HK-2 (cell line): Measurements from ENCODE around the gene FRMD8.
"Not testable (repeated sequence)": the region's sequence is repeated elsewhere in the genome, so short reads cannot be mapped to it uniquely, and the experiment has no call there.

Source experiments
- DNase-seq: peaks from one replicate; pipeline ENCODE4 v3.0.0-alpha.2; 2018; ENCODE audit not compliant: unreplicated experiment

Gene FRMD8

DNA sequence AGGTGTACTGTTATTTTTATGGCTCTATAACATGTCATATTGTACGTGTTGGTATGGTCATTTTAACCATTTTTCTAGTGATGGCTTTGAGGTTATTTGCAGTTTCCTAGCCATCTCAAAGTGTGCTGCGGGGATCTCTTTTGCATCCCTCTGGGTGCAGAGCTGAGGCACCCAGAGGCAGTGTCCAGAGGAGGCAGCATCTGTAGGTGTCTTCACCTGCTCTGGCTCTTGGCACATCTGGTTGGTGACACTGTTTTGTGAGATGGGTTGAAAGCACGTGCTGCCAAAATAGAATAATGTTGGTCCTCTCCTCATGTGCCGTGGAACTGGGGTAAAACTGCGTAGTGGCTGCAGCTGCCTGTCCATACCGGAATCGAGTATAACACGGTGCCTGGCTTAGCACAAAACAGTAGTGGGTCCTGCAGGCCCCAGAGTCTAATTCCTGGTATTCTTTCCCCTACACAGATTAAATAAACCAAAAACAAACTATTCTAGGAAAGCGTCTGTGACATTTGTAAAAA, 49.0 kb downstream of the FRMD8 start:
- no peak for DNase-seq

DNA sequence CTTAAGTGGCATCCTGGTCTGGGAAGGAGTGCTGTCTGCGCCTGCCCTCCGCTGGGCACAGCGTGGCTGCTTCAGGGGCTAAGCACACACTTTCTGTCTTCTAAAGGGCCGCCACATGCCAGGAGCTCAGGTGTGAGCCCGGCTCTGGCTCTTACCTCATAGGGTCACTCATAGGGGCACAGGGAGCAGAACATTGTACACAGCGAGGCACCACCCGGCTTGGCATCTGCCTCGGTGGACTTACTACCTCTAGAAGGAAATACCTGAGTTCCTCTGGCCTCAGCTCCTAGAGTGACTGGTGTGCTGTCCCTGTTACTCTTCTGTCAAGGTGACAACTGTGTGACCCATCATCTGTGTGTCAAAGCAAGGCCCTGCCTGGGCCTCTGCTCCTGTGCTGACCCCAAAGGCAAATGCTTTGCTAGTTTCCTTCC, 49.6 kb downstream of the FRMD8 start:
- no peak for DNase-seq

DNA sequence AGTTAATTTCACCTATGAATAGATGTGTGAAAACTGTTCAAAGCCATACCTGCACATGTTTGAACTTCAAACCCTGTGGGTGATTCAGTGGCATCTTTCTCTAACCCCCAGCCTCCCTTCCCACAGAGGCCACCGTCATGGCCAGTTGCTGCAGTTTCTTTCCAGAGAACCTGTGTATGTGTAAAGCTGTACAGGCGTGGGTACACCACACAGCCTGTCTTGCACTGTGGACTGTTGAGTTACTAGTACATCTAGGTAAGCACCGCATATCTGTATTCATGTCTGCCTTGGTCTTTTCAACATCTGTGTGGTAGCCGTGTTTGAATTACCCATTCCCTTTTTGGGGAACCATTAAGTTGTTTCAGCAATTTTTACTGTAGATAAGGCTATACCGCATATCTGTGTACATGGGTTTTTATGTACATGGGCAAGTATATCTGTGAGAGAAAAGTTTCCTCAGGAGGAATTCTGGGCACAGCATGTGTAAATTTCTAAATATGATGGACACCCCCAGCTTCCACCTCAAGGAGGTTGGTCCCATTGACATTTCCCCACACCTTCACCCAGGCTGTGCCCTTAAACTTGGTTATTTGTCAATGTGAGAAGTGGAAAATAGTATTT, 50.1 kb downstream of the FRMD8 start:
- DNase-seq: no peak

DNA sequence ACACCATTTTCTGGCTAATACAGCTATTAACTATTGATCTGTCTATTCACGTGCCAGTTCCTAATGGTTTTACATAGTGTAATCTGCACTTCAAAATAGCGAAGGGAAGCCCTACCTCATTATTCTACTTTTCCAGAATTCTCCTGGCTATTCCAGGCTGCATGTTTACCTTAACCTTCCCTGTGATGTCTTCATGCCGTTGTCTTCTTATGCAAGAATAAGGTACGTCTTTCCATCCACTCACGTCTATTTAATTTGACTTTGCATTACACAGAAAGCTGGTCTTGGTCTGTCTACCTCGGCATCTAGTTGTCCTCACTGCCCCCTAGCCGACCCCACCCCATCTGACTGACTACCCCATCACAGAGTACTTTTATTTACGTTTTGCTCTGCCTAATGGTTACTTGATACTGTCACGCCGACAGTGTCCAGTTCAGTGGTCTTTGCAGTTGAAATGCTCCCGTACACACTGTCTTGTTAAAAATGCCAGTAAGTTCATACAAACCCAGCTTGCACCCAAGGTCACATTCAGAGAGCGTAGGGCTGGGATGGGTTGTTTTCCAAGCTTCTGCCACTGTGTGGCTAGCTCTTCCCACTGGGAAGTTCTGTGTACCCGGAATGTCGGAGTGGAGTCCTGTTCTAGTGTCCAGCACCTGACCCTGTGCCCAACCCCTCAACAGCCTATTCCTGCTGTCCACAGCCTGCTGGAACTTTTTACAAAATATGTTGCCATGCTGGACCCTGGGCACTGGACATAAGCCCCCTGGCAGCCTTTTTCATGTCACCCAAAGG, 51.2 kb downstream of the FRMD8 start:
- no peak for DNase-seq

DNA sequence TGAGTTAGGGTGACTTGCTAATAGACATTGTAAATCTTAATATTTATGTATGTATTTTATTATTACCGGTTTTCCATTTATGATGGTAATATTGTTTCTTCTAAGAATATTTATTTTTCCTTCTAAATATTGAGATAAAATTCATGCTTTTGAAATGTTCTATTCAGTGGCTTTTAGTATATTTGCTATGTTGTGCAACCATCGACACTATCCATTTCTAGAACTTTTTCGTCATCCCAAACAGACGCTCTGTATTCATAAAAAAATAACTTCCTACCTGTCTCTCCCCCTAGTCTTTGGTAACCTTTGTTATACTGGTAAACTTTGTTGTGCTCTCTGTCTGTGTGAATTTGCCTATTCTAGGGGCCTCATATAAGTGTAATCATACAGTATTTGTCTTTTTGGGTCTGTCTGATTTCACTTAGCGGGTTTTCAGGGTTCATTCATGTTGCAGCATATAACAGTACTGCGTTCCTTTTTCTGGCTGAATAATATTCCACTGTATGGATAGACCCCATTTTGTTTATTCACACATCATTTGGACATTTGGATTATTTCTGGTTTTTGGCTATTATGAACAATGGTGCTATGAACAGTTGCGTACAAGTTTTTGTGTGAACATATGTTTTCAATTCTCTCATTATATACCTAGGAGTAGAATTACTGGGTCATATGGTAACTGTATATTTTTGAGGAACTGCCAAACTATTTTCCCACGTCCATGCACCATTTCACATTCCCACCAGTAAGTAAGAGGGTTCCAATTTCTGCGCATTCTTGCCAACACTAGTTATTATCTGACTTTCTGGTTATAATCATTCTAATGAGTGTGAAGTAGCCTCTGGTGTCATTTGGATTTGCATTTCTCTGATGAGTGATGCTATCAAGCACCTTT, 52.1 kb downstream of the FRMD8 start:
- DNase-seq: no peak

DNA sequence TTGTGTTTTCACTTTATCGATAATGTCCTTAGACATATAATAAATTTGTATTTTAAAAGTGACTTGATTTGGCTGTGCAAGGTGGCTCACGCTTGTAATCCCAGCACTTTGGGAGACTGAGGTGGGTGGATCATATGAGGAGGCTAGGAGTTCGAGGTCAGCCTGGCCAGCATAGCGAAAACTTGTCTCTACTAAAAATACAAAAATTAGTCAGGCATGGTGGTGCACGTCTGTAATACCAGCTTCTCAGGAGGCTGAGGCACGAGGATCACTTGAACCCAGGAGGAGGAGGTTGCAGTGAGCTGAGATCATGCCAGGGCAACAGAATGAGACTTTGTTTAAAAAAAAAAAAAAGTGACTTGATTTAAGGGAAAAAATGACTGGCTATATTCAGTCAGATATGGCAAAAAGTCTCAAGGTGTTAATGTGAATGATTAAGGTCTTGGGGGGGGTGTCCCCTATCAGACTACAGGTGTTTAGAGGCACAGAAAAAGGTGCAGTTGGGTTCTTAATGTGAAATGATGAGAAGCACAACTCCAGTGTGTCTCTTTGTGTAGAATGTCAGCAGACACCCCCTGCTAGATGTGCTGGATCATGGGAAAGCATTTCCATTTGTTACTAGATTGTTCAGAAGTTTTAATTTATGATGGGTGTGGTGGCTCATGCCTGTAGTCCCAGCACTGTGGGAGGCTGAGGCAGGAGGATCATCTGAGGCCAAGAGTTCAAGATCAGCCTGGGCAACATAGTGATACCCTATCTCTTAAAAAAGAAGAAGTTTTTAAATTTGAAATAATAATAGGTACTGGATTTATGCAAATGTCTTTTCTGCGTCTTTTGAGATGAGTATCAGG, 53.1 kb downstream of the FRMD8 start:
- DNase-seq: no peak

DNA sequence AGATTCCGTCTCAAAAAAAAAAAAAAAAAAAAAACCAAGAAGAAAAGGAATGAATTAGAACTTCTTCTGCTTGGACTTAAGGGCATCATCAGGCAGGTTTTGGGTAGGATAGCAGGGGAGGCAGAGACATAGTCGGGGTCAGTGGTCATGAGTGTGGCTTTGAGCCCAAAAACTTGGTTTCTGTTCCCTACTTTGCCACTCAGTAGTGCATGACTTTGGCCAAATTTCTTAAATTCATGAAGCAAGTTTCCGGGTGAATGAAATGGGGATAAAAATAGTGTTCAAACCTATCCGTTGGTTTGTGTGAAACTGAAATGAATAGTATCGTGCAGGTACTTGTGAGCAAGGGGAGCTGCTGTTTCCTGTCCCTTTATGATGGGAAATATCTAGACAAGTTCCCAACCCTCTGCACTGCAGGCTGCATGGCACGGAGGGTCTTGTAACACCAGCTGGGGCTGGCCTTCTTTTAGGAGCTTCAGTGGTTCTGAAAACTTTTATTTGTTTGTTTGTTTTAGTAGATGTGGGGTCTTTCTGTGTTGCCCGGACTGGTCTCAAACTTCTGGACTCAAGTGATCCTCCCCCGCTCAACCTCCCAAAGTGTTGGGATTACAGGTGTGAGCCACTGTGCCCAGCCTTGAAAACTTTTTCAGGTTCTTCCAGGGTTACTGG, 54.5 kb downstream of the FRMD8 start:
- no peak for DNase-seq

DNA sequence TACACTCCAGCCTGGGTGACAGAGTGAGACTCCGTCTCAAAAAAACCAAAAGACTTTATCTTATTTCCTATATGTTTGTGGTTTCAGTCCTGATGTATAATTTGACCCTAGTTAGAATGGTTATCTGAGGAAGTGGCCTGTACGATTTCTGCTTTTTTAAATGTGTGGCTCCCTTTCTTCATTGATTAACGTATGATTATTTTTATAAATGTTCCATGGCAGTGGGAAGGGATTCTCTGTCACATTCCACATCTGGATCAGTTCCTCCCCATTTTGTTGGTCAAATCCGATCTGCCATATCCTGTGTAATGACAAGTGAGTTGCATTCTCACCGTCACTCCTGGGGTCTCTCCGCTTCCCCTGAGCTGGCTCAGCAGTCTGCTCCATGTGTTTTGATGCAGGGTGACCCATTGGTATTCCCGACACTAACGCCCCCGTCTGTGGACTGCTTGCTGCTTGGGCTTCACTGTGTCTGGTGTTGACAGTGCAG, 56.5 kb downstream of the FRMD8 start:
- no peak for DNase-seq

DNA sequence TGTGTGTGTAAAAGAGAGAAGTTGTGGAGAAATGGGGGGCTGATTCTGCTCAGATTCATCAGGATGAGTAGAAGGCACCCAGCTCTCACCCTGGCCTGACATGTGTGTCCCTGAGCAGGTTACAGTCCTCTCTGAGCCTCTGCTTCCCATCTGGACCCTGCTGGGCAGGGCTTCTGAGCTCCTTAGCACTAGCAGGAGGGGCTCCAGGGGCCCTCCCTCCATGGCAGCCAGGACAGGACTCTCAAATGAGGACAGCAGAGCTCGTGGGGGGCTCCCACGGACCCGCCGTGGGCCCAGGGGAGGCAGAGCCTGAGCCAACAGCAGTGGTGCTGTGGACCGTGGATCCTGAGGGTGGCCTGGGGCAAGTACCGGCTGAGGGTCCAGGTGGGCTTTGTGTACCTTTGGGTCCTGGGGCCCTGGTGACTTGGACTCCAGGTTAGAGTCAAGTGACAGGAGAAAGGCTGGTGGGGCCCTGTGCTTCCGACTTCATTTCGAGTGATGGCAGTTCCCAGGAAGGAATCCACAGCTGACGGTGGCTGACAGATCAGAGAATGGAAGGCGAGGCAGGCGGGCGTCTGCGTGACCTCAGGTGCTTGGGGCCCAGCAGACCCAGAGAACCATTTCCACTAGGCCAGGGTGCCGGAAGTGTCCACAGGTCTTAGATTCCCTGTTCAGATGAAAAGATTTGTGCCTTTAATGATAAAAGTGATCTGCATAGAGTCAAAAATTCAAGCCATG, 58.0 kb downstream of the FRMD8 start:
- no peak for DNase-seq

DNA sequence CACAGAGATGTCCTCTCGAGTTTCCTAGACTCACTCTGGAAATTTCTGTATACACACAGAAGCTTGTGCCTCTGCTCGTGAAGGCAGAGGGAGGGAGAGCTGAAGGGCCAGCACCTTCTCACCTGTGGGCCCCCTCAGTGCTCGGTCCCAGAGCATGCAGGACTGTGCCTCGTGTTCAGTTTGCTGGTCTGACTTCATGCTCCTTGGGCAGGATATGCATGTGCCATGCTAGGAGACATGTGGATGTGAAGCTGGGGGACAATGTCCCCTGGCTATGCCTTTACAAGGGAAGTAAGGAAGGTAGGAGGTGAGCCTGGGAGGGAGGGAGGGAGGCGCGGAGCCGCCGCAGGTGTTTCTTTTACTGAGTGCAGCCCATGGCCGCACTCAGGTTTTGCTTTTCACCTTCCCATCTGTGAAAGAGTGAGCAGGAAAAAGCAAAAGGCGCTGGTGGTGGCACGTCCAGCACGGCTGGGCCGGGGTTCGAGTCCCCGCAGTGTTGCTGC, 58.7 kb downstream of the FRMD8 start:
- no peak for DNase-seq

DNA sequence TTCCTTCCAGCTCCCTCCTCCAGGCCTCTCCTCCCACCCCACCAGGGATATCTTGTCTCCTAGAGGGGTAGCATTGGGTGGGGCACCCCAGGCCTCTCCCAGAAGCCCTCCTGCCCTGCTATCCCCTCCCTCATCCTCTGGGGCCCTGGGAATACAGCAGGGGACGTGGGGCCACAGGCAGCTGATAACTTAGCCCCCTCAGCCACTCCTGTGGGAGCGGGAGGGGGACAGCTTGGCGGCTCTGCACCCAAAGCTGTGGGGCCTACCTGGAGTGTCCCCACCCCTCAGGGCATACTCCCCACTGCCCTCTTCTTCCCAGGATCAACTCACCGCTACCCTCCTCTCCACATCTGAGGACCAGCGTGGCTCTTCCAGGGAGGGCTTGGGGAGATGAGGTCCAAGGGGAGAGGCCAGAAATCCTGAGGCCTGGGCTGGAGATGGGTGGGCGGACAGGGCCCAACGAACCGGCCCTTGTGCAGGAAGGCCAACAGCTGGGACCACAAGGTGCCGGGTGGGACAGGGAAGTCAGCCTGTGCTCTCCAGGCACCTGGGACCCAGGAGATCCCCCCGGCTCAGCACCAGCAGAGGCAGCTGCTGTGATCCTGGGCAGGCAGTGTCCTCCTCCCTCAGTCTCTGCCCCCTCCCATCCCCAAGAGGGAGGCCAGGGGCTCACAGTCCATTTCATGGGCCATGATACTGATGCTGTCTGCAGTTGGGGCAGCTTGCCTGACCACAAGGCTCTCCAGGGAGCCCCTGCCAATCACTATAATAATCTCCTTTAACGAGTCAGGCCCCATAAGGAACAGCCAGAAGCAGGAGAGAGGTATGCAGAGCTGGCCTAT, 59.4 kb downstream of the FRMD8 start:
- no peak for DNase-seq

DNA sequence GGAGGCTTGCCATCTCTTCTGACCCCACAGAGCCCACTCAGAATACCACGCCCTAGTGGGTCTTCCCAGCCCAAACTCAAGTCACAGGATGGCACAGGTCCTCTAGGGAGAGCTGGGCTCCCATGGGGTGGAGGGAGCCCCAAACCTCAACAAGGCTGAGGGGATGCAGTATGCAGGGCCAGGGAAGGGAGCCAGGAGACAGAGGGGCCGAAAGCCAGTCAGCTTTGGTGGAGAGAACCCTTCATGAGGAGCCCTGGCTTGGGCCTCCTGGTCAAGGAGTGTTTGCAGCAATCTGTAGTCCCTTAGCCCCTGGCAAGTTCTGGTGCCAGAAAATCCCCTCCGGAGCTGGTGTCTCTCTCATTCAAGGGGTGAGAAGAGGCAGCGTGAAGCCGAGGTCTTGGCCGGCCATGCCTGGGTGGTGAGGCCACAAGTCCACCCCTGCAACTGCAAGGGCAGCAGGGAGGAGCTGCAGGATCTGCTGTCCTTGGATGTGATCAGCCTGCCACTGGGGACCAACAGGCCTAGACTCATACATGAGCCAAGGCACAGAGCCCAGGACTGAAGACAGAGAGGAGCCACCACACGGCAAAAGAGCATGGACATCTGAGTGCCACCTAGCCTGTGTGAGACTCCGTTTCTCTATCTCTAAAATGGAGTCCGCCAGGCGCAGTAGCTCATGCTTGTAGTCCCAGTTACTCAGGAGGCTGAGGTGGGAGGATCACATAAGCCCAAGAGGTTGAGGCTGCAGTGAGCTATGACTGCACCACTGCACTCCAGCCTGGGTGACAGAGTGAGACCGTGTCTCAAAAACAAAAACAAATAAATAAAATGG, 60.2 kb downstream of the FRMD8 start:
- no peak for DNase-seq

DNA sequence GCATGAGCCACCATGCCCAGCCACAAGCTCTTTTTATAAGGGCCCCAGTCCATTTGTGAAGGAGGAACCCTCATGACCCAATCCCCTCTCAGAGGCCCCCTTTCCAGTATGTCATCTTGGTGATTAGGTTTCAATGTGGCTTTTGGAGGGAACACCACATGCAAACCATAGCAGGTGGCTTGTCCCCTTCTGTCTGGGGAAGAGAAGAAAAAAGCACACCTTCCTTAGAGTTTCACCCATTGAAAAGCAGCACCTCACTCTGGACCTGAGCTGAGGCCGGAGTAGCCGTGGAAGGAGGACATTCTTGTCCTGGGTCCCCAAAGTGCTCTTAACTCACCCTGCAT, 61.6 kb downstream of the FRMD8 start:
- DNase-seq: no peak

DNA sequence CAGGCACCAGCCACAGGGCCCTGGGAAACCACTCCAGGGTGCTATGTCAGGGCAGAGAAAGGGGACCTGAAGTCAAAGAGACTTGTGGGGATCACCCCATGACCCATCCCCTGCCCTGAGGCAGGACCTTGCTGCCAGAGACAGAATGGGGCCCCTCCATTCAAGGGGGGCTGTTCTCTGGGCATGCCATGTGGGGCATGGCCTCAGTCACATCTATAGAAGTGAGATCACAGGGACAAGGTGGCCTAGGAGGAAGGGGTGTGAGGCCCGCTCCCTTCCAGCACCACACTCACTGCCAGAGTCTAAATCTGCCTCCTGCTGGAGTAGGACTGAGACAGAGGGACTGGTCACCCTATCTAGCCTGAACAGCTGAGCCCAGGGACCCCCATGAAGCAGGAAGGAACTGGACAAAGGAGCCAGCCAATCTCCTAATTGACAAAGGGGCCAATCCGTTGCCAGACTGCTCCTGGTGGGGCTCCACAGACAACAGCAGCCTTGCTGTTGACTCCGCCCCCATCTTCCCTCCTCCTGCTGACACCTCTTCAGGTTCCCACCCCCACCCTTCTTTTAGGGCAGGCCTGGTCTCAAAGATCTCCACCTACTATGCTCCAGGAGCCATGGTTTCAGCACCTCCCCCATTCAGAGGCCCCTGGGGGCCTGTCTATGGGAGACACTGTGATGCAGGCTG, 62.1 kb downstream of the FRMD8 start:
- no peak for DNase-seq

DNA sequence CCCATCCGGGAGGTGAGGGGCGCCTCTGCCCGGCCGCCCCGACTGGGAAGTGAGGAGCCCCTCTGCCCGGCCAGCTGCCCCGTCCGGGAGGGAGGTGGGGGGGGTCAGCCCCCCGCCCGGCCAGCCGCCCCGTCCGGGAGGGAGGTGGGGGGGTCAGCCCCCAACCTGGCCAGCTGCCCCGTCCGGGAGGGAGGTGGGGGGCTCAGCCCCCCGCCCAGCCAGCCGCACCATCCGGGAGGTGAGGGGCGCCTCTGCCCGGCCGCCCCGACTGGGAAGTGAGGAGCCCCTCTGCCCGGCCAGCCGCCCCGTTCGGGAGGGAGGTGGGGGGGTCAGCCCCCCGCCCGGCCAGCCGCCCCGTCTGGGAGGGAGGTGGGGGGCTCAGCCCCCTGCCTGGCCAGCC, 64.9 kb downstream of the FRMD8 start:
- not testable (repeated sequence) for DNase-seq

DNA sequence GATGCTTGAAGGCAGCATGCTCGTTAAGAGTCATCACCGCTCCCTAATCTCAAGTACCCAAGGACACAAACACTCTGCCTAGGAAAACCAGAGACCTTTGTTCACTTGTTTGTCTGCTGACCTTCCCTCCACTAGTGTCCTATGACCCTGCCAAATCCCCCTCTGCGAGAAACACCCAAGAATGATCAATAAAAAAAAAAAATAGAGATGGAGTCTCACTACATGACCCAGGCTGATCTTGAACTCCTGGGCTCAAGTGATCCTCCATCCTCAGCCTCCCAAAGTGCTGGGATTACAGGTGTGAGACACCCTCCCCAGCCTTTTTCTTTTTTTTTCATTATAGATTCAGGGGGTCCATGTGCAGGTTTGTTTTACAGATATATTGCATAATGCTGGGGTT, 65.8 kb downstream of the FRMD8 start:
- DNase-seq: not testable (repeated sequence)

DNA sequence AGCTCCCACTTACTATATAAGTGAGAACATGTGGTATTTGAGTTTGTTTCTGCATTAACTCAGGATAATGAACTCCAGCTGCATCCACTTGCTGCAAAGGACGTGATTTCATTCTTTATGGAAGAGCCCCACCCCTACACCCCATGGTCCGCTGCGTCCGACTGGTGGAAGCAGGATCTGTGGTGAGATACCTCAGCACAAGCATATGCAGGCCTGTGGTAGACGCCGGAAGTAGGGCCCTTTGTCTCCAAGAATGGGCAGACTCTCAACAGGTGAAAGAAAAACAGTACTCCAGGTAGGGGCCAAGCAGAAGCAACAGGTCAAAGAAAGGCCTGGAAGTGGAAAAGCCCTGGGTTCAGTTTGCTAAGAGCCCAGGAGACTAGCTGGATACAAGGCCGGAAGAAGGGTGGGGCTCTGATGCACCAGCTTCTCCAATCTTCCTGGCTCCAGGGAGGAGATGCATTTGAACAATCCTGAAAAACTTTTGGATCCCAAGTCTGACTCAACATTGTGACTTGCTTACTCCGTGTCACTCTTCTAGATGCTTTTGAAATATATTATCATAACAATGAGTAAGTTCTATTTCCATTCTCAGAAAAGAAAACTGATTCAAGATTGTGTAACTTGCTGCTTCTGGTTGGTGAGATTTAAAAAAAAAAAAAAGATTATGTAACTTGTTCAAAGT, 66.5 kb downstream of the FRMD8 start:
- no peak for DNase-seq
